Panc1 (cell line): ENCODE measurements around the gene RAX2. TPM values are rescaled to one million over a fixed set of nuclear protein-coding genes. Genes with fewer than 3 reads are reported as not detected.

Experiments used
- ATAC-seq: fragments of 200-7000 bp; cut with Tn5 transposase; 2 replicates; pipeline ENCODE4 v1.9.1; 2020; ENCODE audit warnings: mild to moderate bottlenecking, moderate library complexity
- BruUV-seq: library from RNA; stranded (reverse); fragments of 400-500 nt; replicated peaks from 2 replicates; lab custom pipeline; 2021; lab: Mats Ljungman, UMichigan
- CTCF ChIA-PET: fragments of 300-600 bp; sonication (Branson Sonifier 250); formaldehyde crosslinking; loops from one replicate; lab custom pipeline; 2022; ENCODE audit warnings: antibody characterized with exemption; lab: Charles Lee
- POLR2A ChIA-PET: fragments of 300-600 bp; sonication (Branson Sonifier 250); formaldehyde crosslinking; loops from one replicate; lab custom pipeline; 2022; ENCODE audit warnings: antibody characterized with exemption; lab: Charles Lee
- DNase-seq: peaks from one replicate; pipeline ENCODE4 v3.0.0-alpha.2; 2010; ENCODE audit warnings: low read depth, low spot score
- H3K27ac ChIP-seq: 2 replicates; pipeline ENCODE4 v1.5.1; 2011; ENCODE audit warnings: mild to moderate bottlenecking, low read length, inconsistent platforms
- H3K27me3 ChIP-seq: fragments of 200-500 bp; sonication (Bioruptor generic); 2 replicates; pipeline ENCODE4 v1.6.0; 2014; ENCODE audit warnings: low read length, inconsistent platforms; ENCODE audit not compliant: control insufficient read depth, insufficient read depth
- H3K36me3 ChIP-seq: fragments of 200-500 bp; sonication (Bioruptor generic); 2 replicates; pipeline ENCODE4 v1.5.1; 2014; ENCODE audit warnings: inconsistent platforms, mild to moderate bottlenecking, low read length, moderate library complexity; ENCODE audit not compliant: control insufficient read depth, insufficient read depth
- H3K4me1 ChIP-seq: 2 replicates; pipeline ENCODE4 v1.5.1; 2011; ENCODE audit warnings: inconsistent platforms, mild to moderate bottlenecking, low read length, moderate library complexity; ENCODE audit not compliant: control insufficient read depth, insufficient read depth
- H3K4me3 ChIP-seq, 2 experiments: 2 replicates each; pipeline ENCODE4 v1.5.1; 2011 to 2012; ENCODE audit warnings: low read depth in 2 of 2, low read length in 2 of 2, mild to moderate bottlenecking in 2 of 2, inconsistent platforms in 1 of 2, moderate library complexity in 1 of 2
- H3K9me3 ChIP-seq: fragments of 200-500 bp; sonication (Bioruptor generic); 2 replicates; pipeline ENCODE4 v1.5.1; 2014; ENCODE audit warnings: low read depth, mild to moderate bottlenecking, inconsistent platforms, low read length, moderate library complexity; ENCODE audit not compliant: control insufficient read depth, insufficient read depth
- CTCF ChIP-seq: fragments of 450-650 bp; IDR thresholded peaks from 2 replicates; pipeline ENCODE4 v1.5.1; 2017; ENCODE audit warnings: mild to moderate bottlenecking
- POLR2AphosphoS5 ChIP-seq: IDR thresholded peaks from 2 replicates; pipeline ENCODE4 v1.6.1; 2012; ENCODE audit warnings: mild to moderate bottlenecking, low read depth, low read length, moderate library complexity
- REST ChIP-seq, 2 experiments: IDR thresholded peaks; 2 replicates each; pipeline ENCODE4 v1.6.1; 2011 to 2012; ENCODE audit warnings: low read depth in 2 of 2, control low read depth in 1 of 2, low read length in 1 of 2, mild to moderate bottlenecking in 1 of 2, moderate library complexity in 1 of 2; ENCODE audit not compliant: insufficient read depth in 1 of 2
- SIN3A ChIP-seq: IDR thresholded peaks from 2 replicates; pipeline ENCODE4 v1.6.1; 2012; ENCODE audit warnings: low read depth, mild to moderate bottlenecking, low read length, moderate library complexity, borderline replicate concordance; ENCODE audit not compliant: insufficient read depth
- TCF7L2 ChIP-seq: IDR thresholded peaks from 2 replicates; pipeline ENCODE4 v1.6.1; 2011; ENCODE audit warnings: mild to moderate bottlenecking, low read depth, low read length, inconsistent platforms
- in situ Hi-C: cut with HindIII; loops from 2 replicates; pipeline ENCODE4 v1.10.0; 2016; ENCODE audit warnings: low sequenced_read_pairs, low pct_unique_long_range_greater_than_20kb
- intact Hi-C: fragments of 100-400 bp; cut with micrococcal nuclease; formaldehyde crosslinking; loops from one replicate; pipeline ENCODE4 v1.10.0; 2022; ENCODE audit not compliant: unreplicated experiment
- total RNA-seq: library from RNA; stranded (reverse); gene quantifications from one replicate; pipeline ENCODE4 v1.2.1, GENCODE V29; 2021; ENCODE audit not compliant: unreplicated experiment

RAX2 gene
- total RNA-seq, 1 experiment from 2014 or later = not detected

GRCh38 chr19:3790209-3790734 lies 18.2 kb upstream of the RAX2 start:
- no peak for ATAC-seq
- no peak overlapping the region for H3K4me3 ChIP-seq
- intact Hi-C loops = no loop called here
- no peak for TF ChIP-seq TCF7L2
- TF ChIP-seq POLR2AphosphoS5 = no peak
- no peak for TF ChIP-seq SIN3A
- no peak for TF ChIP-seq CTCF
- TF ChIP-seq REST (IDR thresholded peaks at IDR 0.05; ENCODE audit: insufficient read depth in 1 of 2, low read depth in 2 of 2, low read length in 1 of 2) = no peak
- no peaks in the 10 kb centered on the region for H3K36me3 ChIP-seq
- ChIA-PET POLR2A (no interaction called here), CTCF (no interaction called here)
- in situ Hi-C loops = no loop called here
- H3K4me1 ChIP-seq = no peaks in the 10 kb centered on the region
- H3K9me3 ChIP-seq = no peaks in the 10 kb centered on the region
- DNase-seq = no peak
- no TSS peak for BruUV-seq
- no peaks in the 10 kb centered on the region for H3K27me3 ChIP-seq
- no peak overlapping the region for H3K27ac ChIP-seq

- no peak for DNase-seq
- intact Hi-C loops = no loop called here
- TF ChIP-seq SIN3A (no peak), TCF7L2 (no peak), CTCF (no peak), REST (IDR thresholded peaks at IDR 0.05; ENCODE audit: insufficient read depth in 1 of 2, low read depth in 2 of 2, low read length in 1 of 2) (no peak), POLR2AphosphoS5 (no peak)
- ATAC-seq = no peak
- H3K9me3 ChIP-seq = no peaks in the 10 kb centered on the region
- in situ Hi-C loops = no loop called here
- no peaks in the 10 kb centered on the region for H3K36me3 ChIP-seq
- no peak overlapping the region for H3K27ac ChIP-seq
- CTCF ChIA-PET = interaction anchor here (0.6 kb wide), 1 partner anchor 351 kb away, joined by 5 read pairs; no protein-coding TSS in a partner anchor
- H3K4me3 ChIP-seq = no peak overlapping the region
- no peaks in the 10 kb centered on the region; the same call in 1 of the 2 replicates for H3K4me1 ChIP-seq
- no TSS peak for BruUV-seq
- POLR2A ChIA-PET = no interaction called here
- H3K27me3 ChIP-seq = no peaks in the 10 kb centered on the region
Measured at GRCh38 chr19:3788996-3789778, 17.2 kb upstream of the RAX2 start.
